ENCODE data around the gene NSD2.

DNA sequence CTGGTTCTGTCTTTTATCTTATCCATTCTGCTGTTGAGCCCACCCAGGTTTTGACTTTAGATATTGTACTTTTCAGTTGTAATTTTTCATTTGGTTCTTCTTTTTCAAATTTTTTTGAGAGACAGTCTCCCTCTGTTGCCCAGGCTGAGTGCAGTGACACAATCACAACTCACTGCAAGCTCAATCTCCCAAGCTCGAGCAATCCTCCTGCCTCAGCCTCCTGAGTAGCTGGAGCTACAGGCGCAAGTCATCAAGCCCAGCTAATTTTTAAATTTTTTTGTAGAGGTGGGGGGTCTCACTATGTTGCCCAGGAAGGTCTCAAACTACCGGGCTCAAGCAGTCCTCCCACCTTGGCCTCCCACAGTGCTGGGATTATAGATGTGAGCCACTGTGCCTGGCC, 41.0 kb upstream of the NSD2 start:
- no peak for TF ChIP-seq MAX (CRISPR knock-in tag; IDR thresholded peaks at IDR 0.05)
- TF ChIP-seq RORB (CRISPR knock-in tag; IDR thresholded peaks at IDR 0.05) = no peak
- no peak for TF ChIP-seq CTCF (IDR thresholded peaks at IDR 0.05)
- TF ChIP-seq, protein P1, sequence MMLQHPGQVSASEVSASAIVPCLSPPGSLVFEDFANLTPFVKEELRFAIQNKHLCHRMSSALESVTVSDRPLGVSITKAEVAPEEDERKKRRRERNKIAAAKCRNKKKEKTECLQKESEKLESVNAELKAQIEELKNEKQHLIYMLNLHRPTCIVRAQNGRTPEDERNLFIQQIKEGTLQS (CRISPR knock-in tag; conservative IDR thresholded peaks at IDR 0.05) = no peak
- TF ChIP-seq ELF4 (CRISPR knock-in tag; IDR thresholded peaks at IDR 0.05; ENCODE audit: low read depth) = no peak
- TF ChIP-seq AFF4 (CRISPR knock-in tag; IDR thresholded peaks at IDR 0.05; ENCODE audit: borderline replicate concordance) = no peak
- TF ChIP-seq STAT6 (CRISPR knock-in tag; conservative IDR thresholded peaks at IDR 0.05; ENCODE audit: low read depth) = no peak
- no peak for TF ChIP-seq FOXP1 (CRISPR knock-in tag; IDR thresholded peaks at IDR 0.05; ENCODE audit: borderline replicate concordance)
- TF ChIP-seq ATF6 (CRISPR knock-in tag; IDR thresholded peaks at IDR 0.05) = no peak
- no peak for TF ChIP-seq E2F4 (CRISPR knock-in tag; IDR thresholded peaks at IDR 0.05; ENCODE audit: borderline replicate concordance, low read depth)

Measured in WTC11 (cell line).